Lung (tissue), 12 donors: ENCODE data around the gene DDX31. TPM values are rescaled to one million over a fixed set of nuclear protein-coding genes. Genes with fewer than 3 reads are reported as not detected.

Experiments
- ATAC-seq: fragments of 200-7000 bp; cut with Tn5 transposase; one replicate; pipeline ENCODE4 v1.9.1; 2020; ENCODE audit warnings: moderate number of reproducible peaks; ENCODE audit not compliant: insufficient read depth, low FRiP score
- DNase-seq, 3 donors: peaks; one replicate each; pipeline ENCODE4 v3.0.0-alpha.2; 2013 to 2017
- H3K27ac ChIP-seq, 2 donors: one replicate each; pipeline ENCODE4 v1.5.1; 2013; ENCODE audit warnings: mild to moderate bottlenecking in 2 of 2, moderate library complexity in 2 of 2, control low read depth in 1 of 2, inconsistent platforms in 1 of 2, low read depth in 1 of 2, low read length in 1 of 2
- H3K27me3 ChIP-seq, 3 donors: one replicate each; pipeline ENCODE4 v1.5.1; 2013; ENCODE audit warnings: low read length in 2 of 3; ENCODE audit not compliant: control insufficient read depth in 3 of 3, insufficient read depth in 3 of 3
- H3K36me3 ChIP-seq, 4 donors: one replicate each; pipeline ENCODE4 v1.5.1; 2013; ENCODE audit warnings: low read length in 4 of 4, mild to moderate bottlenecking in 1 of 4, moderate library complexity in 1 of 4; ENCODE audit not compliant: control insufficient read depth in 4 of 4, insufficient read depth in 4 of 4
- H3K4me1 ChIP-seq, 5 donors: one replicate each; pipeline ENCODE4 v1.5.1; 2013; ENCODE audit warnings: low read length in 5 of 5, mild to moderate bottlenecking in 2 of 5, moderate library complexity in 1 of 5; ENCODE audit not compliant: control insufficient read depth in 5 of 5, insufficient read depth in 5 of 5
- H3K4me3 ChIP-seq: one replicate; pipeline ENCODE4 v1.5.1; 2013; ENCODE audit warnings: mild to moderate bottlenecking, control low read depth, moderate library complexity
- H3K9ac ChIP-seq, 2 donors: one replicate each; pipeline ENCODE4 v1.5.1; 2013; ENCODE audit warnings: low read length in 2 of 2, control low read depth in 1 of 2; ENCODE audit not compliant: insufficient read depth in 1 of 2
- H3K9me3 ChIP-seq, 4 donors: one replicate each; pipeline ENCODE4 v1.5.1; 2013; ENCODE audit warnings: low read length in 3 of 4, mild to moderate bottlenecking in 1 of 4, moderate library complexity in 1 of 4; ENCODE audit not compliant: control insufficient read depth in 4 of 4, insufficient read depth in 3 of 4
- CTCF ChIP-seq: IDR thresholded peaks from 2 replicates; pipeline ENCODE4 v1.5.1; 2012; ENCODE audit warnings: mild to moderate bottlenecking; ENCODE audit errors: control extremely low read depth, extremely low read depth
- WGBS, 2 donors: extraction: QIAGEN DNeasy Blood & Tissue Kit; methylation state at CpG; one replicate each; pipeline ENCODE4 v1.1.7; 2013; 5-methylcytosine and 5-hydroxymethylcytosine counted together
- polyA plus RNA-seq, 2 donors: library from polyadenylated mRNA; stranded (reverse); fragments of 200-250 nt; gene quantifications; one replicate each; pipeline ENCODE4 v1.2.1, GENCODE V29; 2013
- total RNA-seq, 2 donors: library from RNA; depleted of rRNA in 1 of 2; stranded (reverse); fragments of >200 nt in 1 of 2; gene quantifications; one replicate each; pipeline ENCODE4 v1.2.1, GENCODE V29; 2014 to 2021
- donor health status: control.
- donor health status: control.
- donor health status: Bipolar disorder and iron deficiency.
- donor health status: healthy.
- donor health status: DM: yes; HTN: yes; CAD: no.

The DDX31 gene
- total and polyA plus RNA-seq, 4 donors: 8.1 to 14.8 (median 11.7) TPM

DNA sequence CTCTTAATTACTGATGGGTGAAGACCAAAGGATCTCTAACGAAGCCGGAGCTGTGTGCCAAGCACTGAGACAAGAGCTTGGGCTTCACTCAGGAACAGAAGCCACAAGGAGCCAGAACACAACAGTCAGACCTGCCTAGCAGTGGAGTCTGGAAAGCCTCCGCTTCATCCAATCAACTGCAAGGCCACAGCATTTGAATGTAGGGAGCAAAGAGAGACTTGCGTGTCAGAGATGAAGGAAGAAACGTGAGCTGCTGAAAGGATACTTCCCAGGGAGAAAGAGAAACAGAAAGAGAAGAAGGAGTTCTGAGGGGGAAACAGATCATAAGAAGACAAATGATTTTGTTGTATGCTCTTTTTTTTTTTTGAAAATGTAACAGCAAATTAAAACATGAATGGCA is 43.5 kb downstream of the DDX31 start:
- no peak overlapping the region for H3K9ac ChIP-seq
- DNase-seq (no peak), ATAC-seq (no peak)
- no peak for TF ChIP-seq CTCF
- H3K27ac ChIP-seq: no peak overlapping the region
- no peaks in the 10 kb centered on the region for H3K27me3 ChIP-seq
- H3K36me3 ChIP-seq: peaks cover 20 to 42% (median 34%) of the 10 kb centered on the region in 4 donors
- H3K4me3 ChIP-seq: no peak overlapping the region
- WGBS, 2 donors: 92 to 95% methylated on average over 5 of the region's 5 CpGs
- no peaks in the 10 kb centered on the region for H3K4me1 ChIP-seq
- H3K9me3 ChIP-seq: no peaks in the 10 kb centered on the region

DNA sequence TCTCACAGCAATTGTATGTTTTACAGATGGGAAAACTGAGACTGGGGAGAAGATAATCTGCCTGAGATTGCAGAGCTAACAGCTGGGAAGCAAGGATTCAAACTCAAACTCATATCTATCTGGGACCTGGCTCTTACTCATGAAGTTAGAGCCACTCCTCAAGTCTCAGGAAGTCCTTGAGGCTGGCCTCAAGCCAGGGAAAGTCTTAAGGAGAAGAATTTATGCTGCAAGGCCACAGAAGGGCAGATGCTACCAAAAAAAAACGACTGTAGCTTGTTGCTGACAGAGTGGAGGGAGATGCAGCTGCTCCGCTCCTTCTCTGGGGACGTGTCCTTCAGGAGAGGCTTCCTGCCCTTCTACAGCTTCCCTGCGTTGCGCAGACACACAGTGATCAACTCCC is 47.6 kb downstream of the DDX31 start:
- Histone ChIP-seq H3K4me1 (no peaks in the 10 kb centered on the region), H3K9me3 (peaks cover 0 to 1% (median 0%) of the 10 kb centered on the region in 4 donors), H3K9ac (no peak overlapping the region), H3K27ac (no peak overlapping the region), H3K36me3 (peaks cover 16 to 31% (median 25%) of the 10 kb centered on the region in 4 donors), H3K4me3 (no peak overlapping the region), H3K27me3 (no peaks in the 10 kb centered on the region)
- peak; percentile 26 to 72 (median 38) for DNase-seq
- no peak for ATAC-seq
- WGBS, 2 donors: 71 to 79% methylated on average over 5 of the region's 5 CpGs
- no peak for TF ChIP-seq CTCF

DNA sequence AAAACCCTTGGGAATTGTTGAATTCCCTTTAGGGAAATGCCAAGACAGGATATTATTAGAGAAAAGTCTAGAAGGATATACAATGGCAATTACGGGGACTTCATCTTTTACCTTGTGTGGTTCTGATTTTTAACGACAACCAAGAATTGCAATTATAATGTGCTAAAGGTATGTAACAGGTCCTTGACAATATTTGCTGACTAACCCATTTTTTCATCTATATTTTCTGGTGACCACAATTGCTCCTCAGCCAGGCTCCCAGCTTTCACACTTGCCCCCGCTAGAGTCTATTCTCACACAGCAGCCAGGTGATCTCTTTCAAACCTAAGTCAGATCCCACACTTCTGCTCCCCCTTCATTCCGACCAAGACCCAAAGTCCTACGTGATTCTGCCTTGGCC is 53.1 kb downstream of the DDX31 start:
- H3K36me3 ChIP-seq: peaks cover 11 to 33% (median 22%) of the 10 kb centered on the region in 4 donors

More for the DNA sequence above, 53.1 kb downstream of the DDX31 start:
- Histone ChIP-seq H3K4me1 (peaks cover 0 to 11% (median 0%) of the 10 kb centered on the region in 5 donors), H3K9ac (no peak overlapping the region), H3K9me3 (peaks cover 0 to 1% (median 0%) of the 10 kb centered on the region in 4 donors), H3K4me3 (no peak overlapping the region), H3K27ac (no peak overlapping the region), H3K27me3 (no peaks in the 10 kb centered on the region)
- DNase-seq (no peak), ATAC-seq (no peak)
- WGBS, 2 donors: 94 to 95% methylated on average over 5 of the region's 5 CpGs
- TF ChIP-seq CTCF: no peak
